AG04450 (cell line): ENCODE measurements around the gene CCDC3. TPM values are rescaled to one million over a fixed set of nuclear protein-coding genes. Genes with fewer than 3 reads are reported as not detected.

Experiments used
- CTCF ChIA-PET: fragments of 300-600, 350-600 bp; formaldehyde crosslinking; extraction: SDS; loops from one replicate; lab custom pipeline; 2022; ENCODE audit warnings: antibody characterized with exemption, inconsistent platforms; lab: Charles Lee
- POLR2A ChIA-PET: fragments of 350-600 bp; formaldehyde crosslinking; extraction: SDS; loops from one replicate; lab custom pipeline; 2021; ENCODE audit warnings: antibody characterized with exemption, inconsistent platforms; lab: Yijun Ruan, JAX
- DNase-seq: peaks from one replicate; pipeline ENCODE4 v3.0.0-alpha.2; 2011; ENCODE audit warnings: low read depth, low spot score
- H3K27ac ChIP-seq: one replicate; pipeline ENCODE4 v1.5.1; 2012; ENCODE audit warnings: low read depth, low read length, control low read depth
- H3K27me3 ChIP-seq: one replicate; pipeline ENCODE4 v1.6.0; 2012; ENCODE audit warnings: low read length; ENCODE audit not compliant: control insufficient read depth, insufficient read depth
- H3K4me3 ChIP-seq: 2 replicates; pipeline ENCODE4 v1.5.1; 2011; ENCODE audit warnings: mild to moderate bottlenecking, low read depth, low read length, control low read depth
- H3K9me3 ChIP-seq: 2 replicates; pipeline ENCODE4 v1.5.1; 2012; ENCODE audit warnings: low read length; ENCODE audit not compliant: control insufficient read depth, insufficient read depth
- polyA plus RNA-seq: library from polyadenylated mRNA; depleted of rRNA; stranded (reverse); fragments of >200 nt; gene quantifications from 2 replicates; pipeline ENCODE4 v1.2.3, GENCODE V29; 2011
- TF ChIP-seq, protein P1 (sequence below): IDR thresholded peaks from 2 replicates; pipeline ENCODE4 v1.5.1; 2011; ENCODE audit warnings: low read depth, low read length, control low read depth, inconsistent platforms

CCDC3 gene
- polyA plus RNA-seq, 1 experiment, result 3.3 TPM

DNA sequence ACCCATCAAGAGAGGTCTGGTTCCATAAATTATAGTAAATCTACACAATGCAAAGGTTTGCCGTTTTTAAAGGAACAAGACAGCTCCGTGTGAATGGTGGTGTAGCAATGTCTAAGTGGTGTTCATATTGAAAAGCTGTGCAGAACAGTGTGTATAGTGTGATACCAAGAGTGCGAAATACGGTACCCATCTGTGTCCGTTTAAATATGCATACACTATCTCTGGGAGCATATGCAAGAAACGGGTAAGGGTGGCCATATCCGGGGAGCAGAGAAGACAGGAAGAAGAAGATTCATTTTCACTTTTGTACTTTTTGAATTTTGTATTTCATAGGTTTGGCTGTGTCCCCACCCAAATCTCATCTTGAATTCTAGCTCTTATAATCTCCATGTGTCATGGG is 102.0 kb downstream of the CCDC3 start:
- H3K27me3 ChIP-seq, result no peaks in the 10 kb centered on the region
- no peak overlapping the region for H3K27ac ChIP-seq
- CTCF ChIA-PET, result interaction anchor here (0.6 to 1.7 kb wide), 2 partner anchors 68 to 685 kb away, joined by 3 to 6 read pairs; no protein-coding TSS in a partner anchor
- H3K9me3 ChIP-seq, result no peaks in the 10 kb centered on the region; the same call in 1 of the 2 replicates
- POLR2A ChIA-PET, result no interaction called here
- TF ChIP-seq, protein P1, sequence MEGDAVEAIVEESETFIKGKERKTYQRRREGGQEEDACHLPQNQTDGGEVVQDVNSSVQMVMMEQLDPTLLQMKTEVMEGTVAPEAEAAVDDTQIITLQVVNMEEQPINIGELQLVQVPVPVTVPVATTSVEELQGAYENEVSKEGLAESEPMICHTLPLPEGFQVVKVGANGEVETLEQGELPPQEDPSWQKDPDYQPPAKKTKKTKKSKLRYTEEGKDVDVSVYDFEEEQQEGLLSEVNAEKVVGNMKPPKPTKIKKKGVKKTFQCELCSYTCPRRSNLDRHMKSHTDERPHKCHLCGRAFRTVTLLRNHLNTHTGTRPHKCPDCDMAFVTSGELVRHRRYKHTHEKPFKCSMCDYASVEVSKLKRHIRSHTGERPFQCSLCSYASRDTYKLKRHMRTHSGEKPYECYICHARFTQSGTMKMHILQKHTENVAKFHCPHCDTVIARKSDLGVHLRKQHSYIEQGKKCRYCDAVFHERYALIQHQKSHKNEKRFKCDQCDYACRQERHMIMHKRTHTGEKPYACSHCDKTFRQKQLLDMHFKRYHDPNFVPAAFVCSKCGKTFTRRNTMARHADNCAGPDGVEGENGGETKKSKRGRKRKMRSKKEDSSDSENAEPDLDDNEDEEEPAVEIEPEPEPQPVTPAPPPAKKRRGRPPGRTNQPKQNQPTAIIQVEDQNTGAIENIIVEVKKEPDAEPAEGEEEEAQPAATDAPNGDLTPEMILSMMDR, result no peak
- no peak for DNase-seq
- H3K4me3 ChIP-seq, result no peak overlapping the region

DNA sequence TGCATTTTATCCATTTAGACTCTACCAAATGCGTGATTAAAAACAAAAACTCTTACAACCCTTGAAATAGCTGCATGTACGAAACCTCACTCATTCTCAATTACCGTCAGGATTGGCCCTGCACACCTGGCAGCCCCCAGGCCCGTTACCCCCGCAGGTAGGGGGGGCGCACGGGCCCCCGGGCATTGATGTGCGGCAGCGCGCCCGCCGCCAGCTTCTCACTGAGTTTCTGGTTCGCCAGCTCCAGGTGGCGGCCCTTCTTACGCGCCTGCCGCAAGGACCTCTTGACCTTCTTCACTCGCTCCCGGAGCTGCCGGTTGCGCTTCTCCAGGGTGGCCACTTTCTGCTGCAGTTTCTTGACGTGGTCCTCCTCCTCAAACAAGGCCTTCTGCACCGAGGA is 103.2 kb downstream of the CCDC3 start:
- ChIA-PET CTCF (interaction anchor here (0.8 kb wide), 1 partner anchor 187 kb away, joined by 3 read pairs; no protein-coding TSS in a partner anchor), POLR2A (no interaction called here)
- Histone ChIP-seq H3K9me3 (no peaks in the 10 kb centered on the region; the same call in none of the 2 replicates), H3K4me3 (no peak overlapping the region), H3K27me3 (no peaks in the 10 kb centered on the region), H3K27ac (no peak overlapping the region)
- TF ChIP-seq, protein P1, result no peak
- no peak for DNase-seq

DNA sequence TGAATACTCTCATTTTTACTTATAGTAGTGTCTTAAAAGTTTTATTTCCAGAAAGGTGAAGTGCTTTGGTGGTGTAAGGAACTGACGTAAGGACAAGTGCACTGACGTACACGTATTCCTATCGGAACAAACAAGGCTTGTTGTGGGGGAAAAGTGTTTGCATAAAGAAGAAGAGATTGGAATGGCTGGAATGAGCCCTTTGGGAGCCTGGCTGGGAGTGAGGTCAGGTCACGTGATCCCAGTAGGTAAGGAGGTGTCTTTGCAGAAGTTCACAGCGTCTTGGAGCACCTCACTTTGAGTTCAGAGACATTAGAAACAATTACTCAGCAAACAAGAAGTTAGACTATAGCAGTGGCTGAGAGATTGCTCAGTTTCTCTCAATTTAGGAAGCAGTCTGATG is 104.2 kb downstream of the CCDC3 start:
- TF ChIP-seq, protein P1, result no peak

DNA sequence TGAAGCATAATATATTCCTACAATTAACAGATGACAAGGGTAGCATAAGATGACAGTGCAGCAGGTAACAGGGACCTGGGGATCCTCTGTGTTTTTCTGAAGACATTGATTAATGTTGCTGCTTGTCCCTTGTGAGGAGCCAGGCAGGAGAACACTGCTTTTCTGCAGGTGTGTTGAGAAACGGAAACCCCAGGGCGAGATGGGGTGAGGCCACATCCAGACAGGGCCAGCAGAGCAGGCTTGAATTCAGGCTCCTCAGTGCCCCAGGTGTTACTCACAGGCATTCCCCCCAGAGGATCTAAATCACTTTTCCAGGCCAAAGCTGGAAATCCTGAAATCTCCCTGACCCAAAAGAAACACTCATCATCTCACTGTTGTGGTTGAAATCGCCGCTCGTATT is 105.3 kb downstream of the CCDC3 start:
- Histone ChIP-seq H3K27ac (no peak overlapping the region), H3K9me3 (no peaks in the 10 kb centered on the region; the same call in none of the 2 replicates), H3K27me3 (peaks cover 5% of the 10 kb centered on the region), H3K4me3 (no peak overlapping the region)
- POLR2A ChIA-PET, result no interaction called here
- no peak for DNase-seq
- TF ChIP-seq, protein P1, result no peak
- CTCF ChIA-PET, result no interaction called here

More for the DNA sequence above, 104.2 kb downstream of the CCDC3 start:
- Histone ChIP-seq H3K9me3 (no peaks in the 10 kb centered on the region; the same call in none of the 2 replicates), H3K27ac (no peak overlapping the region), H3K4me3 (no peak overlapping the region), H3K27me3 (no peaks in the 10 kb centered on the region)
- ChIA-PET POLR2A (no interaction called here), CTCF (no interaction called here)
- no peak for DNase-seq

DNA sequence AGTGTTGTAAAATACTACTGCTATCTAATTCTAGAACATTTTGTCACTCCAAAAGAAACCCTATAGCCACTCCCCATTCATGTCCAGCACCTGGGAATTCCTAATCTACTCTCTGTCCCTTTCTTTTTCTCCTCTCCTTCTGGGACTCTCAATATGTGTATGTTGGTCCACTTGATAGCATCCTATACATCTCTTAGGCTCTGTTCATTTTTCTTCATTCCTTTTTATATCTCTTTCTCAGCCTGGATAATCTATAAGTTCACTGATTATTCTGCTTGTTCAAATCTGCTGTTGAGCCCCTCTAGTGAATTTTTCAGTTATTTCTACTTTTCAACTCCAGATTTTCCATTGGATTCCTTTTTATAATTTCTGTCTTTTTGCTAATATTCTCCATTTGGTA is 108.6 kb downstream of the CCDC3 start:
- Histone ChIP-seq H3K4me3 (no peak overlapping the region), H3K27ac (no peak overlapping the region), H3K27me3 (peaks cover 9% of the 10 kb centered on the region), H3K9me3 (peaks cover 3% of the 10 kb centered on the region; the same call in 1 of the 2 replicates)
- POLR2A ChIA-PET, result no interaction called here
- CTCF ChIA-PET, result no interaction called here
- TF ChIP-seq, protein P1, result no peak
- no peak for DNase-seq
